ENCODE results near the gene PRKCE. TPM values are rescaled to one million over a fixed set of nuclear protein-coding genes. Genes with fewer than 3 reads are reported as not detected.

The PRKCE gene
- polyA plus RNA-seq, 1 of the 3 experiments (the other 2 are of a cell fraction): 16.3 TPM

- H4K20me1 ChIP-seq (ENCODE audit: insufficient read depth): no peaks in the 10 kb centered on the region
- POLR2A ChIA-PET: no interaction called here
These were observed 212.6 kb downstream of the PRKCE start for GRCh38 chr2:45864121-45864520.

GRCh38 chr2:45867349-45867748, 215.9 kb downstream of the PRKCE start:
- no peak overlapping the region for H3K9ac ChIP-seq
- no peaks in the 10 kb centered on the region for H3K9me3 ChIP-seq
- WGBS (ENCODE audit: low lambda C conversion rate): 96% methylated on average over 3 of the region's 3 CpGs
- no peak overlapping the region for H3K4me3 ChIP-seq (ENCODE audit: low read depth in 2 of 2, low read length in 1 of 2)
- H3K4me1 ChIP-seq (ENCODE audit: control insufficient read depth in 1 of 2, insufficient read depth in 2 of 2, low read depth in 1 of 2, low read length in 1 of 2): peaks cover 0 to 3% of the 10 kb centered on the region in 2 experiments; a peak in 1 of 4 replicates
- no peak for DNase-seq
- no peaks in the 10 kb centered on the region for H3K79me2 ChIP-seq (ENCODE audit: insufficient read depth)
- no peak overlapping the region for H3K27ac ChIP-seq (ENCODE audit: low read depth in 2 of 2, low read length in 1 of 2)
- H3K9me2 ChIP-seq: no peaks in the 10 kb centered on the region
- no peak overlapping the region for H3K4me2 ChIP-seq
- no peaks in the 10 kb centered on the region for H4K20me1 ChIP-seq (ENCODE audit: insufficient read depth)
- H3K27me3 ChIP-seq (ENCODE audit: insufficient read depth): no peaks in the 10 kb centered on the region
- no peaks in the 10 kb centered on the region for H3K36me3 ChIP-seq (replicated peaks in 1 of 2; ENCODE audit: control insufficient read depth in 1 of 2, insufficient read depth in 2 of 2, low read length in 1 of 2)
- H3F3A ChIP-seq (replicated peaks; ENCODE audit: insufficient read depth): peaks cover 4% of the 10 kb centered on the region
- ChIA-PET POLR2A (no interaction called here), CTCF (interaction anchor here (0.8 to 1.2 kb wide), 3 partner anchors 8 to 70 kb away, joined by 3 read pairs; no protein-coding TSS in a partner anchor)
- H2AFZ ChIP-seq (ENCODE audit: low read depth): no peak overlapping the region
- no peak for TF ChIP-seq TAF1 (IDR thresholded peaks at IDR 0.05; ENCODE audit: borderline replicate concordance, low read depth, low read length)
- no peak for TF ChIP-seq TEAD4 (IDR thresholded peaks at IDR 0.05; ENCODE audit: borderline replicate concordance, insufficient read depth)

More at GRCh38 chr2:45864121-45864520, 212.6 kb downstream of the PRKCE start:
- Histone ChIP-seq H2AFZ (ENCODE audit: low read depth) (no peak overlapping the region), H3K79me2 (ENCODE audit: insufficient read depth) (no peaks in the 10 kb centered on the region), H3K4me2 (no peak overlapping the region), H3K9ac (no peak overlapping the region), H3K27ac (ENCODE audit: low read depth in 2 of 2, low read length in 1 of 2) (no peak overlapping the region), H3K9me2 (no peaks in the 10 kb centered on the region), H3K27me3 (ENCODE audit: insufficient read depth) (no peaks in the 10 kb centered on the region), H3K36me3 (replicated peaks in 1 of 2; ENCODE audit: control insufficient read depth in 1 of 2, insufficient read depth in 2 of 2, low read length in 1 of 2) (no peaks in the 10 kb centered on the region), H3F3A (replicated peaks; ENCODE audit: insufficient read depth) (peaks cover 4% of the 10 kb centered on the region), H3K4me3 (ENCODE audit: low read depth in 2 of 2, low read length in 1 of 2) (no peak overlapping the region), H3K4me1 (ENCODE audit: control insufficient read depth in 1 of 2, insufficient read depth in 2 of 2, low read depth in 1 of 2, low read length in 1 of 2) (peaks cover 9 to 11% of the 10 kb centered on the region in 2 experiments; a peak in 3 of 4 replicates), H3K9me3 (no peaks in the 10 kb centered on the region)
- TF ChIP-seq RAD21 (IDR thresholded peaks at IDR 0.05; ENCODE audit: low read length) (no peak), REST (IDR thresholded peaks at IDR 0.05; ENCODE audit: low read depth, low read length) (no peak)
- DNase-seq: no peak
- CTCF ChIA-PET: interaction anchor here (0.6 to 1.1 kb wide), 2 partner anchors 9 to 37 kb away, joined by 3 to 4 read pairs; no protein-coding TSS in a partner anchor
- WGBS (ENCODE audit: low lambda C conversion rate): 88% methylated on average over 4 of the region's 4 CpGs

GRCh38 chr2:45867800-45868199, 216.3 kb downstream of the PRKCE start:
- CTCF ChIA-PET: interaction anchor here (0.9 to 1.9 kb wide), 4 partner anchors 8 to 71 kb away, joined by 3 to 6 read pairs (median 4); no protein-coding TSS in a partner anchor
- 81% methylated on average over 4 of the region's 4 CpGs for whole genome bisulfite sequencing (ENCODE audit: low lambda C conversion rate)
- Histone ChIP-seq H3K9ac (no peak overlapping the region), H3K79me2 (ENCODE audit: insufficient read depth) (no peaks in the 10 kb centered on the region), H3K9me3 (no peaks in the 10 kb centered on the region), H3F3A (replicated peaks; ENCODE audit: insufficient read depth) (peaks cover 4% of the 10 kb centered on the region), H3K4me2 (no peak overlapping the region), H2AFZ (ENCODE audit: low read depth) (no peak overlapping the region), H3K27ac (ENCODE audit: low read depth in 2 of 2, low read length in 1 of 2) (no peak overlapping the region), H3K9me2 (no peaks in the 10 kb centered on the region), H4K20me1 (ENCODE audit: insufficient read depth) (no peaks in the 10 kb centered on the region), H3K4me1 (ENCODE audit: control insufficient read depth in 1 of 2, insufficient read depth in 2 of 2, low read depth in 1 of 2, low read length in 1 of 2) (peaks cover 0 to 4% of the 10 kb centered on the region in 2 experiments; a peak in 1 of 4 replicates), H3K36me3 (replicated peaks in 1 of 2; ENCODE audit: control insufficient read depth in 1 of 2, insufficient read depth in 2 of 2, low read length in 1 of 2) (no peaks in the 10 kb centered on the region), H3K4me3 (ENCODE audit: low read depth in 2 of 2, low read length in 1 of 2) (no peak overlapping the region), H3K27me3 (ENCODE audit: insufficient read depth) (no peaks in the 10 kb centered on the region)
- TF ChIP-seq FOXJ3 (CRISPR knock-in tag; IDR thresholded peaks at IDR 0.05) (no peak), FOSL2 (IDR thresholded peaks at IDR 0.05; ENCODE audit: borderline replicate concordance, low read depth) (no peak), GABPA (IDR thresholded peaks at IDR 0.05; ENCODE audit: low read depth) (no peak), USF2 (IDR thresholded peaks at IDR 0.05; ENCODE audit: borderline replicate concordance, low read depth, low read length) (no peak), SIN3A (IDR thresholded peaks at IDR 0.05; ENCODE audit: borderline replicate concordance, low read depth, low read length) (no peak), EP300 (IDR thresholded peaks at IDR 0.05; ENCODE audit: borderline replicate concordance in 1 of 2, low read depth in 1 of 2, low read length in 1 of 2) (no peak), MEF2A (IDR thresholded peaks at IDR 0.05; ENCODE audit: borderline replicate concordance, low read depth) (no peak), TCF12 (IDR thresholded peaks at IDR 0.05) (no peak), POLR2AphosphoS5 (IDR thresholded peaks at IDR 0.05; ENCODE audit: low read depth, low read length) (no peak)
- no peak for DNase-seq
- POLR2A ChIA-PET: no interaction called here

Measured in SK-N-SH (cell line).